Stimulated activated CD8-positive, alpha-beta memory T cell treated with anti-CD3 and anti-CD28 coated beads, Interleukin-15, amount 100 ng/mL, for 4 hours (primary cell): Measurements from ENCODE around the gene HERC3.

Source experiments
- DNase-seq, 2 donors: peaks; one replicate each; pipeline ENCODE4 v3.0.0-alpha.2; 2020; ENCODE audit warnings: low read depth in 2 of 2

HERC3 gene

DNA sequence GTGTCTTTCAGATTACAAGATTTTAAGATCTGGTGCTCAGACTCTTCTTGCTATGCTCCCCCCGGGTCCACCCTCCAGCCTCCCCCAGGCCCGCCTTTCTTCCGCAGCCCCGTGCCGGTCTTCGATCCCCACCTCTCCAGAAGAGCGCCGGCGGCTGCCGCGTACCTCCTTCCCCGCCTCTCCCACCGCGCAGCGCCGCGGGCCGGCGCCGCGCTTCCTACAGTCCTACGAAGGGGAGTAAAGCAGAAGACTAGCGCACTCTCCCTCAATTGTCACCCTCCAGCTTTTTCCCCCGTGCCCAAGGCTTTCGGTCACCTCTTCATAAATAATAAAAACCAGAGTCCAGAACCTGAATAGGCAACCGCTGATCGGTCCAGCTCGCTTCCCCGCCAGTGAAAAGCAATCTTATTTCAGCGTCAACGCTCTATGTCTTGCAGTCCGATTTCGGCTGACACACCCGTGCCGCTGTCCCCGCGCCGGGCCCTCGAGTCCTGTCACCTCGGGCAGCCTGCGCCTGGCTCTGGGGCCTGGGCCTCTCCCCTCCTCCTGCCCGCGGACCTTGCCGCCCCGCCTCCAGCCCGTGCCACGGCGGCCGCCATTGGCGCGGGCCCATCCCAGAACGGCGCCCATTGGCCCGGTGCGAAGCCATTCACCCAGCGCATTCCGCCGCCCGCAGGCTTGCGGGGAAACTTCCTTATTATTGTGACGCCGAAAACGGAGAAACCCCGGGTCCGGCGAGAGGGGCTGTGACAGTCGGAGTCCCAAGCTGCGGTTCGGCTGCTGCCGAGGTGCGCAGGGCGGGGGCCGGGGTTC lies at the start of gene HERC3:
TSS of gene HERC3 (plus strand) at position 694 of the 813 bp plus-strand sequence. CDS start 13,344 bp downstream, outside the sequence.
- peak; percentile 68 to 74 for DNase-seq

DNA sequence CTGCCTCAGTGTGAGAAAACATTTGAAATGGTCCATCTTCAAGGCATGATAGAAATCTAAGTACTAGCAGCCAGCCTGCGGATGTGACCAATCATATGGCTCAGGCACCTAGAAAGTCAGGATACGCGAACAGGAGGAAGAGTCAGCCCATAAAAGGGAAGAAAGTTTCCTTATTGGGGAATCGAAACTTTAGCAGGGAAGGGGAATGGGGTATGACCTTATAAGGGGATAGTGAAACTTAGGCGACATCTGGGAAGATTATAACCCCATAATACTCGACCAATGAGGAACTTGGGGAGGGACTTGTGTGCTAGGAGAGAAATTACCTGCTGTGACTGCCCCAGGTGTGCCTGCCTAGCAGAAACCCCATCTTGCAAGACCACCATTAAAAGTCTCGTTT lies 42.5 kb upstream of the HERC3 start:
- DNase-seq = no peak

DNA sequence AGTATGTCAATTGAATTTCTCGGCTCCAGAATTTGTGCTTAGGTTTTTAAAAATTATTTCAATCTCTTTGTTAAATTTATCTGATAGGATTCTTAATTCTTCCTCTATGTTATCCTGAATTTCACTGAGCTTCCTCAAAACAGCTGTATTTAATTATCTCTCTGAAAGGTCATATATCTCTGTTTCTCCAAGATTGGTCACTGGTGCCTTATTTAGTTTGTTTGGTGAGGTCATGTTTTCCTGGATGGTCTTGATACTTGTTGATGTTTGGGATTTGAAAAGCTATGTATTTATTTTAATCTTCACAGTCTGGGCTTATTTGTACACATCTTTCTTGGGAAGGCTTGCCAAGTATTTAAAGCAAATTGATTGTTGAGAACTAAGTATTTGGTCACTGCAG lies 24.7 kb upstream of the HERC3 start:
- DNase-seq = no peak

DNA sequence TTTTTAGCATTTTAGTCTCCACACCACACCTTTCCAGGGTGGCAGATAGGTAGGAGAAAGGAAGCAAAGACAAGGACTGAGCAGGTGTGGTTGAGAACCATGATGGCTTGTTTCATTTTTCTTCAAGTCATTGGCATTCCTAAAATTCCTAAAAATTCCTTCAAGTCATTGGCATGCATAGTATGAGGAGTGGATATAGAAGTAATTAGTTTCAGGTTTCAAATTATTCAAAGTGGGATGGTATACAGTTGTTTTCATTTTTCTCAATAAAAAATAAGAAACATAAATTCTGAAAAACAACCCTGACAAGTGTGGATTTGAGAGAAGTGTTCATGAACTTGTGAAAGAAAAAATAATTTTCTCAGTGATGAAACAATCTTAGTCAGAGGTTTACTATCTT lies 22.3 kb upstream of the HERC3 start:
- DNase-seq = no peak

DNA sequence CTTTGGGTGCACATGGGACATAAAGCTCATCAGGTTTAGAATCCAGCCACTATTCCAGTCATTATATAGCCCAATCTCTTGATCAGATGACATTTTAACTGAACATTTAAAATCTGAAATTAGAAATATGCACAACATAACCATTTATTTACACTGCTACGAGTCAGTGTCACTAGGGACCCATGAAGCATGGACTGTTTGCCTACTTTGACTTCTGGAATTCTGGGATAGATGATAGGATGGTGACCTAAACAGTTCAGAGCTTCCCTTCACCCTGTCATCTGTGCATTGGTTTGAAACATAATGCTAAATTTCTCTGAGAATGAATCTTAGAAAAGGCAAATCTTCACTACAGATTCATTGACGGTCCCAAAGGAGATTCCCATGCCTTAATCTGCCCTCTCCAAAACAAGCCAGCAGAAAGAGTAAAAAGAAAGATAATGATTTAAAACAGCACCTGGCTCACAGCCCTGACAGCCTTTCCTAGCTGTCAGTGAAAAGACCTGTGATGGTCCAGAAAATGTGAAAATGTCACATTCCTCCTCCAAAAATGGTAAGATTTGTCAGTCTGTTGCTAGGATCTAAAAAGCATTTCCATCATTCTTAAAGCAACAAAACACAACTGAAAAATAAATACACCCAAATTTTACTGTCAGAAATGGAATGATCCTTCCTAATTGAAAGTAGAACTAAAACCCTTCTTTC lies 18.9 kb upstream of the HERC3 start:
- DNase-seq = no peak

DNA sequence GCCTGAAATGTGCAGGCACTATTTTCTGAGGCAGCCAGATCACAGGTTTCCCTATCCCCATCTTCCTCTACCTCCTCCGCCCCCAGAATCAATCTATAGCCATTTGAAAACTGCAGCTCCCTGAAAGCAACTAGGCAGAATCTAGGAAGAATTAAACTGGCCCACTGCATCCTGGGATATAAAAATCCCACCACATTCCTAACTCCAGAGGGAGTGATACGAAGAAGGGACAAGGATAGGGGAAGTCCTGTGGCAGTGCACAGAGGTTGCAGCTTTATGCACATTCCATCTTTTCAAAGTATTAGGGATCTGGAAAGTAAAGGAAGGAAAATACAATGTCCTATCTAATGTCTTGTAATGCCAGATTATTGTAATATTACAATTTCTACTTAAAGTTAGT lies 18.3 kb upstream of the HERC3 start:
- no peak for DNase-seq

DNA sequence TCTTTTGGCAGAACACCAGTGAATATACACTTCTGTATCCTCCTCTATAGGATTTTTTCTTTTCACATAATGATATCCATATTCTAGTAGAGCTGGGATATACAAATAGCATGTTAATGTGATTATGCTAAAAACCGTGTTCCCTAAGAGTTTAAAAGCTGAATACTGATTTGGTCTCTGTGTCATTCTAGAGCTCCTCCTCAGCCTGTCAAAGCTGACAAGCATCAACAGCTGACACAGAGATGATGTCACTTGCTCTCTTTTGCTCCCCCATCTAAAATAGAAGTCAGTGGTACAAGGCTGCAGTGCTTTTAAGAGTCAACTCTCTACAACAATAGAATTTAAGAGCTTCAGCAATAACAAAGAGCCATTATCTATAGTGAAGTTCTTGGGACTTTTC lies 17.1 kb upstream of the HERC3 start:
- DNase-seq = no peak

DNA sequence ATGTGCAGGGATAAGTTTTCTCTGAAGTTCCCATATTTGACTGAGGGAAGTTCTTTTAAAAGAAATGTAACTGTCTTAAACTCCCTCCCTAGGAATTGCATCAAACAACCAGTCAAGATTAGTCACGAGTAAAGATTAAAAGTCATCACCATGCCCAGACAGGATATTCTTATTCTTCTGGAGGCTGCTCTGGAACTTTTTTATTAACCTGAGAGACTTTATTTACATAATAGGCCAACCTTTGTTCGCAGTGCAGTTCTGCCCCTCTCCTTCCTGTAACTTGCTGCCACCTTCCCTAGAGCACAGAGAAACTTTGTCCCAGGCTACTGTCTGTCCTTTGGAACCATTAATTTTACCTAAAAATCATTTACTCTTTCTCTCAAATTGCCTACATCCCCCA lies 9.8 kb upstream of the HERC3 start:
- no peak for DNase-seq

DNA sequence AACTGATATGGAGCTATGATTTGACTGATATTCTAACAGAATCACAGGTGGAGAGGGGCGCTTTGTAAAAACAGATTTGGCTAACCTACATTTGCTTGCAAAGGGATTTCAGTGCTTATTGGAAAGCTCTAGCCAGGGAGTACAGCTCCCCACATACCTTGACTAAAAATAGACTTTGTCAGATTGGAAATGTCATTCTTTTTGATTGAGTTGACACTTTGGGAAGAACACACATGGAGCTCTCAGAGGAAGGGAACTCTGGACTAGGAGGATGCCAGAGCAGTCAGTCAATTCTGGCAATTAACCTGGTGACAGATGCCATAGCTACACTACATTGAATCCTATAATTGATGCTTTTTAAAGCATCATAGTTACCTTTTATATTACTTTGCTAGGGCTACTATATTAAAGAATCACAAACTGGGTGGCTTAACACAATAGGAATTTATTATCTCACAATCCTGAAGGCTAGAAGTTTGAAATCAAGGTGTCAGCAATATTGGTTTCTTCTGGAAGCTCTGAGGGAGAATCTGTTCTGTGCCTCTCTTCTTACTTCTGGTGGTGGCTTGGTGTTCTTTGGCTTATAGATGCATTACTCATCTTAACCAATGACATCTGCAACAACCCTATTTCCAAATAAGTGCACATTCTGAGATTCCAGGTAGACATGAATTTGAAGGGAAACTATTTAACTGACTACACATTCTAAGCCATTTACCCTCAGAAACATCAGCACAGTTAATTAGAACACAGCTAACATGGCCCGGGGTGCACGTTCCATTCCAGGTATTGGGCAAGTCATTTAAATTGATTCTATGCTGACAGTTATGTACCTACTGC lies 8.4 kb upstream of the HERC3 start:
- no peak for DNase-seq

DNA sequence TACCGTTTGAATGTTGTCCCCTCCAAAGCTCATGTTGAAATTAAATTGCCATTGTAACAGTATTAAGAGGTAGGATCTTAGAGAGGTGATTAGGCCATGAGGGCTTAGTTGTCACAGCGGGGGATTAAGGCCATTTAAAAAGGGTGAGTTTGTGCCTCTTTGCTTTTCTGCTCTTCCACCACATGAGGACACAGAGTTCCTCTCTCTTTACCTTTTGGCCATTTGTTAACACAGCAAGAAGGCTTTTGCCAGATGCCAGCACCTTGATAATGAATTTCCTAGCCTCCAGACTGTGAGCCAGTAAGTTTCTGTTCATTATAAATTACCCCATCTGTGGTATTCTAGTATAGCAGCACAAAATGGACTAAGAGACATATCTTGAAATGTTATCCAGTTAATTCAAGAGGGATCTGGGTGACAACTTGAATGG lies 7.8 kb upstream of the HERC3 start:
- DNase-seq = no peak

DNA sequence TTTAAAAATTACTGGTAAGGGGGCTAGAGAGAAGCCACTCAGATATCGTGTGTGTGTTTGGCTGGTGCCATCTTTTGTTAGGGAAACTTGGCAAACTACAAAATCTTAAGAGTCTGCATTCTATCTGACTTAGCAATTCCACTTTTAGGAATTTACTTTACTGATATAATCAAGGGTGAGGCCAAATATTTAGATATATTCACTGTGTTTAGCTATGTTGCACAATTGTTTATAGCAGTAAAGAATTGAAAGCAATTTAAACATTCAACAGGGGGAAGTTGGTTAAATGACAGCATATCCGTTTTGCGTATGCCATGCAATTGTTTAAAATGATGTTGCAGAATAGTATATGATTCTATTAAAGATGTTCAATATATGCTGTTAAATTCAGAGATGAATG lies 6.4 kb upstream of the HERC3 start:
- DNase-seq = no peak

DNA sequence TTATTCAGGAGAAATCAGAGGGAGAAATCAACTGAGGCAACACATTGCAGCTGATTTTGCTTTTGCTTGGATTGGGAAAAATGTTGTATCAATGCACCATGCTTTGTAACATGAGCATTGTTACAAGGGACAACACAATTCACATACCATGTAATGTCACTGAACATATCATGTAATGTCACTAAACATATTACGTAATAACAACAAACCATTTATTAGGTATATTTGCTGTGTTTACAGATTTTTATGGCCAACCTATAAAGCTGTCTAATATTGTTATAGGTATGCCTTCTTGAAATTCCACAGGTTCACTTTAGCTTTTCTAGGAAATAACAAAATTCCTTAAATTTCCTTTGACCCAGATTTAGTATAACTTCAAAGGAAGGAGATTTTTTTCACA lies 5.0 kb upstream of the HERC3 start:
- DNase-seq = no peak

DNA sequence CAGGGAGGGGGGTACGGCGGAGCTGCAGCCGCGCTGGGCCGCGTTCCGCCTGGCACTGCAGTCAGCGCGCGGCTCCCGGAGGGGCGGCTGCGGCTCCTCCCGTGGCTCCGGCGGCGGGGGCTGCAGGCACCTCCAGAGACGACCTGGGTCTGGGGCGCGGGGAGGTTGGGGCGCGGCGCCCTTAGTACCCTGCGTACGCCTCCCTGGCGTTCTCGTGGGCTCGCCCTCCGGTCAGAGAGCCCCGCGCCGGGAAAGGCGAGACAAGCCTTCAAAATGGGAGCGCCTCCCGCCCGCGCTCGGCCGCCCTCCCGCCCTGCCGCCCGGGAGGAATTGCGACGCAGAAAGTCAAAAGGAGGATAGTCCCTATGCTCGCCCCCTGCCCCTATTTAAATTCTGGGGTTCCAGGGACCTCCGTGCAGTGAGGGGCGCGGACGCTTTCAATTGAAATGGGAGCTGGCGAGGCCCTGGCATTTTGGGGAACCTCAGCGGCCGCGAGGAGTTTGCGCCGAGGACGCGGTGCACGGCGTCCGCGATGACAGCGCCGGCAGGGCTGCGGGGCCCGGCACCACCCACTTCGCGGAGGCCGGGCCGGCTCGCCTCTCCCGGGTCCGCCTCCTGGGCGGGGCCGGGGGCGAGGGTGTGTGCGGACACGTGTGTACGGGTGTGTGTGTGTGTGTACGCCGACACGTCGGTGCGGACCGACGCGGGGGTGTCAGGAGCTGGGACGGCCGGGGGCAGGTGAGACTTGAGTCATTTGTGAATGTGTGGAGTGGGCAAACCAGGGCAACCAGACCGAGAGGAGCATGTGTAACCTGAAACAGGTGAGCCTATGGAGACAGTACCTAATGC lies 544 bp downstream of the HERC3 start:
- peak; percentile 76 to 85 for DNase-seq

DNA sequence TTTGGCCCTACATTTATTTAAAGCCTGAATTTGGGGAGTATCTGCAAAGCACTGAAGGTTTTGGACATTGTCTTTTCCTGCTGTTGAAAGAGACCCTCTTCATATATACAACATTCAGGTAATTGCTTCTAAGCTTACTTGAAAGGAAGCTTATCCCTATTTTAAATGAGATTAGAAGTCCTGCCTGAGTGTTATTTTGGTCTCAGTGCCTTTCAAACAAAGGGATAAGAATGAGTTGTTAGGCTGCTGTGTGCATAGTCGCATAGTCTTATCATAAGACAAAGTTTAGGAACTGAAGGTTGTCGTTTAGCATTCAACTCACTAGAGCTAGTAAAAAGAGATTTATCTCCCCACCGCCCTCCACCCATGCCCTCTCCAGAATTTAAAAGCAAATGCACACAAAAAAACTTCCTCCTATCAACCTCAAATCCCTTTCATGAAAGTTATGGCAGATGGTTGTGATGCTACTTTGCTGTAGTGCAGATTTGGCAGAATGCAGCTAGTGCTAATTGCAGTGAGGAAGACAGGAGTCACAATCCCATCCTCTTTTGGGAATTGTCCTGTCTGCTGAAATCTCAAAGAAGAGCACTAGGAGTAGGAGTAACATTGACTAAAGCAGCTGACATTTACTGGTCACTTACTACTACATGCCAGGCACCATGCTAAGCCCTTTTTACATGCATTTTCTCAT lies 5.8 kb downstream of the HERC3 start:
- DNase-seq = no peak

DNA sequence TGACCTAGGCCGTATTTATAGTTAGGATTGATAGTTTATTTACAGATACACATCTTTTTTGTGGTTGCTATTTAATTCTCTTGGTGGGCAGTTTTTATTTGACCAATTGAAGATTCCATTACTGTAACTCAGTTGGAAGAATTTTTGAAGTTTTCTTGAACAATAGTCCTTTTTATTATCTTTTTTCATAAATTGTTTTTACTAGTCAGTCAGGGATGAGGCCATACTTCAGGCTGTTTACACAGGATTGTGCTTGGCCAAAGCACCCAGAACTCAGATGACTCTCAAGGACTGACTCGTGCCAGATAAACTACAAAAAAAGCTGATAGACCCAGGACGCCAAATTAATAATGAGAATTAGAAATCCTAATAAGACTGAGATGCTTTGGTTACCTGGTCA lies 7.0 kb downstream of the HERC3 start:
- DNase-seq = no peak

DNA sequence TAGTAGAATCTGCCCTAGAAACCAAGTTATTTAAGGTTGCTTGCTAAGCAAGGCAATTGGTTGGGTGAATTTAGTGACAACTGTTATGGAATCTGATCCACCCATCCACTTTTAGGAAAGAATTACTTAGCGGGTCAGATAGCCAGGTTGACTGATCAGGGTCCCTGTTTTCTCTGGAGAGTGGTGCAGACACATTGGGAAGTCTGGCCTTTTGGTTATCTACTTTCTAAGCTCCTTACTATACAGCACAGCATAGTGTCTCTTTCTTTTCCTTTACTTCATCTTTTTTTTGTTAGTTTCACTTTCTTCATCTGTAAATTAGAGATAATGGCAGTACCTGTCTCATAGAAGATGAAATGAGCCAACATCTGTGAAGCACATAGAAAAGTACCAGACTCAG lies 7.4 kb downstream of the HERC3 start:
- no peak for DNase-seq

DNA sequence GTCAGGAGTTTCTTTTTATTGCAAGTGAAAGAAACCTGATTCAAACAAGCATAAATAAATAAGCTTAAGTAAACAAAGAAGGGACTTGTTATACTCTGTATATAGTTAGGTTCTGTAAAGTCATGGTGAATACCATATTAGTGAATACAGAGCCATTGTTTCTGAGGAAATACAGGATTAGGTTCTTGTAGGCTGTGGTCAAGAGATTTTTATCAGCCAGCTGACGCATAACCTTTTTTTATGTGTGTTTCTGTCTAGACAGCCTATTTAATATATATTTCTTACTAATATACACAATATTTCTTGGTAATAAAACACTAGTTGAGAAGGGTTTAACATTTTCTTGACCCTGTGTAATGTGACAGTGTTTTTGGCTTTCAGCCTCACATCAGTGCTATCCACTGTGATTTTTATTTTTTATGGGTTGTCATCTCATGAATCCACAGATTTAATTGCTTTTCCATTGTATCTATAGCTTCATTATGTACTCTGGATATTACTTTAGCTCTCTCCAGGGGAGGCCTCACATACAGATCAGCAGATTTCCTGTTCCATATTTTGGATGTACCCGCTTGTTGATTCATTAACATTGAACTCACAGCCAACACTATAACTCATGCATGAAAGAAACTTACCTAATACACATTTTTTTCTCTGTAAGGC lies 8.0 kb downstream of the HERC3 start:
- DNase-seq = no peak

DNA sequence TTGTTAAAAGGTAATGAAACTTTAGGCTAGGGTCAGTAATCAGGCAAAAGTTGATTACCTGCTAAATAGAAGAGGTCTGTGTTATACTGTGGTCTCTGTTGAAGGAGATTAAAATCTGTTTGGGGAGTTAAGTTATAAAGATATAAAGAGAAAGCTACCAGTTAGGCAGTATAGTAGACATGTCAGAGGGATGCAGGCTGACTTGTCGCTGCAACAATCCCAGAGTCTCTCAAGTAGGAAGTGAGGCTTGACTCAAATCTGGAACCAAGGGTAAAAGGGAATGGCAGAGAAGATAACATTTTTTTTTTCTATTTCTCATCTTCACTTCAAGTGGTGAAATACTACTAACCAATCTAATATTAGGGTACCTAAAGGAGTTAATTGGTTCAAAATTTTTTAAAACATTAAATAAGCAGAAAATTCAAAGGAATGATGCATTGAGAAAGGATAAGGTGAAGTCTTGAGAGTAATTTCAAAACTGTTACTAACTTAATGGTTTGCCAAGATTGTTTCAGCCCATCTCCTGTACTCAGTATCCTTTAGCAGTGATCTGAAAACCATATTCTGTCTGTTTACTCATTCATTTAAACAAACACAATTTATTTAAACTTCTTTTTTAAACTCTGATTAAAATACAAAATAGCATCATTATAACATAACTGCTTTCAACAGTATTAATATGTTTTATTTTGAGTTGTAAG lies 12.8 kb downstream of the HERC3 start:
- no peak for DNase-seq

DNA sequence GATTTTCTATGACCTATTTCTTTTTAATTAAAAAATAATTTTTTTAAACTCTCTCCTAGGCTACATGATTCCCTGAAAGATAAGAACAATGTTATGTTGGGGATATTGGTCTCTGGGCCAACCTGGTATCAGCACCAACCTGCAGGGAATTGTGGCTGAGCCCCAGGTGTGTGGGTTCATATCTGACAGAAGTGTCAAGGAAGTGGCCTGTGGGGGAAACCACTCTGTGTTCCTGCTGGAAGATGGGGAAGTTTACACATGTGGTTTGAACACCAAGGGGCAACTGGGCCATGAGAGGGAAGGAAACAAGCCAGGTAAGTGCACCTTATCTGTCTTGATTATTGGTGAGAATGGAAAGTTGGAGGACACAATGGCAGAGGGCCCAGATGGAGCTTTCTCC lies 13.5 kb downstream of the HERC3 start:
- DNase-seq = no peak

DNA sequence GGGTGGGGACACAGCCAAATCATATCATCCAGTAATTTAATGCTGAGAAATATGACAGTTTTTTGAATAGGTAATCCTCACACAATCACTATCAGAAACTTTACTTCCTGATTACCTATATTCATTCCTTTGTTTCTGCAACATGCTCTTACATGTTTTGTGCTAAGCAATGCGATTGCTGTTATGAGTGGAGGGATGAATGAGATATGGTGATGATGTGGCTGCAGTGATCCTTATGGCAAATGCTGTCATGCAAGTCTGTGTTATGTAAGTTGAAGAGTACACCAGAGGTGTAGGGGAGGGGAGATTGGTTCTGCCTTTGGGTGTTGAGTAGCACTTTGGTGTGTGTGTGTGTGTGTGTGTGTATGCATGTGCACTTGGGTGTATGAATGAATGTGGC lies 14.6 kb downstream of the HERC3 start:
- DNase-seq = no peak
